Activated naive CD8-positive, alpha-beta T cell treated with anti-CD3 and anti-CD28 coated beads, Interleukin-2, amount 10 ng/mL, durations not matched to agents 7 days and 5 days (primary cell): Measurements from ENCODE around the gene METRN. TPM values are rescaled to one million over a fixed set of nuclear protein-coding genes. Genes with fewer than 3 reads are reported as not detected.

Source experiments
- ATAC-seq: fragments of 150-1000 bp; cut with Tn5 transposase; one replicate; pipeline ENCODE4 v1.10.0; 2021; ENCODE audit warnings: low read depth, moderate library complexity
- POLR2A ChIA-PET: fragments of 350-600 bp; sonication (Branson Sonifier 250); formaldehyde crosslinking; loops from one replicate; lab custom pipeline; 2021; ENCODE audit warnings: antibody characterized with exemption; lab: Charles Lee
- DNase-seq: peaks from one replicate; pipeline ENCODE4 v3.0.0; 2021
- H3K27ac Mint-ChIP-seq: one replicate; pipeline ENCODE4 v1.8.0; 2022; ENCODE audit warnings: mild to moderate bottlenecking, mixed read lengths
- H3K27me3 Mint-ChIP-seq: one replicate; pipeline ENCODE4 v1.8.0; 2022; ENCODE audit warnings: mild to moderate bottlenecking, moderate library complexity, mixed read lengths
- H3K36me3 Mint-ChIP-seq: one replicate; pipeline ENCODE4 v1.8.0; 2021; ENCODE audit warnings: mild to moderate bottlenecking, mixed read lengths
- H3K4me1 Mint-ChIP-seq: one replicate; pipeline ENCODE4 v1.8.0; 2021; ENCODE audit warnings: mixed read lengths
- H3K4me3 Mint-ChIP-seq: one replicate; pipeline ENCODE4 v1.8.0; 2022; ENCODE audit warnings: mild to moderate bottlenecking, moderate library complexity, mixed read lengths
- H3K9me3 Mint-ChIP-seq: one replicate; pipeline ENCODE4 v1.8.0; 2021; ENCODE audit warnings: mixed read lengths
- total RNA-seq, 2 experiments: library from RNA; stranded (reverse); gene quantifications; one replicate each; pipeline ENCODE4 v1.2.3, GENCODE V29; 2021

Gene METRN
- total RNA-seq, 2 experiments from 2014 or later: 10.0 to 12.4 TPM

- Mint-ChIP-seq H3K27me3 (no peaks in the 10 kb centered on the region), H3K9me3 (no peaks in the 10 kb centered on the region), H3K36me3 (no peaks in the 10 kb centered on the region), H3K4me1 (no peaks in the 10 kb centered on the region), H3K27ac (no peak overlapping the region), H3K4me3 (peak overlapping the region; percentile 40)
- DNase-seq (peak; percentile 77), ATAC-seq (peak; percentile 55)
- POLR2A ChIA-PET: interaction anchor here (1.0 to 2.3 kb wide), 4 partner anchors 9 to 15 kb away, joined by 3 to 13 read pairs (median 6); partner anchors contain the start of gene CIAO3
Measured at GRCh38 chr16:728131-728889, 13.4 kb downstream of the METRN start.

DNA sequence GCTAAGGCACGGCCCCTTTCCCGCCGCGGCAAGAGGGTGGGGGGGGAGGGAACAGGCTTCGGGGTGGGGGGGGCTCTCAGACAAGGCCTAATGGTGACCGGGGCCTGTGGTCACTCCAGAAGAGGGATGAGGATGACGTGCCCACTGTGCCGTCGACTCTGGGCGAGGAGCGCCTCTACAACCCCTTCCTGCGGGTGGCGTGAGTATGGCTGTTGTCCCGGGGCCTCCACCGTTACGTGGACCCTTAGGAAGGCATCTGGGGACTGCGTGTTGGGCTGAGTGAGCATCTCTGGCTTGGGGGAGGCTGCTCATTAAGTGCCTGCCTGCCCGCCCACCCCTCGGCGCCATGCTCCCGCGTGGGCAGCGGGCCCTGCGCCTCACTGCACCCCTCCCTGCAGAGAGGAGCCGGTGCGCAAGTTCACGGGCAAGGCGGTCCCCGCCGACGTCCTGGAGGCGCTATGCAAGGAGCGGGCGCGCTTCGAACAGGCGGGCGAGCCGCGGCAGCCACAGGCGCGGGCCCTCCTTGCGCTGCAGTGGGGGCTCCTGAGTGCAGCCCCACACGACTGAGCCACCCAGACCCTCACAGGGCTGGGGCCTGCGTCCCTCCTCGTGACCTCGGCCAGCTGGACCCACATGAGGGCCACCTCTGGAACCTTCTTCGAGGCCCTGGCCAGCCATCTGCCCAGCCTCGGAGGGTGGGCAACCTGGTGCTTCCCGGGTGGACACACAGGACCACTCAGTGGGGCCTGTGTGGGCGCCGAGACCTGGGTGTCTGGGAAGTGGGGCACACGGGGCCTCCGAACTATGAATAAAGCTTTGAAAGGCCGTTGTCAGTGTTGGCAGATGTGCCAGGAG lies 14.2 kb downstream of the METRN start:
- DNase-seq: peak; percentile 34
- H3K36me3 Mint-ChIP-seq: no peaks in the 10 kb centered on the region
- no peaks in the 10 kb centered on the region for H3K9me3 Mint-ChIP-seq
- no peak overlapping the region for H3K27ac Mint-ChIP-seq
- ATAC-seq: no peak
- H3K4me1 Mint-ChIP-seq: no peaks in the 10 kb centered on the region
- H3K27me3 Mint-ChIP-seq: no peaks in the 10 kb centered on the region
- H3K4me3 Mint-ChIP-seq: peak overlapping the region; percentile 40
- POLR2A ChIA-PET: interaction anchor here (1.1 to 1.5 kb wide), 4 partner anchors 8 to 13 kb away, joined by 5 to 7 read pairs (median 5); partner anchors contain the start of genes ANTKMT and CIAO3

- no peak for ATAC-seq
- Mint-ChIP-seq H3K4me1 (no peaks in the 10 kb centered on the region), H3K9me3 (no peaks in the 10 kb centered on the region), H3K4me3 (no peak overlapping the region), H3K27ac (no peak overlapping the region), H3K27me3 (no peaks in the 10 kb centered on the region), H3K36me3 (no peaks in the 10 kb centered on the region)
- POLR2A ChIA-PET: interaction anchor here (1.1 to 1.3 kb wide), 2 partner anchors 9 to 11 kb away, joined by 5 read pairs; partner anchors contain the start of genes ANTKMT and CIAO3
- DNase-seq: peak; percentile 41
Measured at GRCh38 chr16:729768-730665, 15.1 kb downstream of the METRN start.

GRCh38 chr16:730666-731509 lies 16.0 kb downstream of the METRN start:
- H3K27me3 Mint-ChIP-seq: no peaks in the 10 kb centered on the region
- peaks cover 2% of the 10 kb centered on the region for H3K4me1 Mint-ChIP-seq
- peaks cover 2% of the 10 kb centered on the region for H3K36me3 Mint-ChIP-seq
- H3K4me3 Mint-ChIP-seq: no peak overlapping the region
- POLR2A ChIA-PET: interaction anchor here (1.1 to 1.8 kb wide), 3 partner anchors 9 to 10 kb away, joined by 5 read pairs; partner anchors contain the start of genes ANTKMT and CIAO3
- DNase-seq (no peak), ATAC-seq (no peak)
- no peak overlapping the region for H3K27ac Mint-ChIP-seq
- no peaks in the 10 kb centered on the region for H3K9me3 Mint-ChIP-seq

GRCh38 chr16:732332-732731 lies 17.4 kb downstream of the METRN start:
- POLR2A ChIA-PET: interaction anchor here (1.8 kb wide), 1 partner anchor 11 kb away, joined by 5 read pairs; the partner anchor contains the start of gene ANTKMT
- Mint-ChIP-seq H3K4me3 (no peak overlapping the region), H3K27ac (no peak overlapping the region), H3K4me1 (peaks cover 2% of the 10 kb centered on the region), H3K27me3 (no peaks in the 10 kb centered on the region), H3K9me3 (no peaks in the 10 kb centered on the region), H3K36me3 (peaks cover 4% of the 10 kb centered on the region)
- no peak for DNase-seq
- ATAC-seq: no peak

GRCh38 chr16:732936-733335 lies 18.0 kb downstream of the METRN start:
- ATAC-seq: no peak
- Mint-ChIP-seq H3K36me3 (peaks cover 4% of the 10 kb centered on the region), H3K9me3 (no peaks in the 10 kb centered on the region), H3K27me3 (no peaks in the 10 kb centered on the region), H3K4me3 (no peak overlapping the region), H3K4me1 (peaks cover 4% of the 10 kb centered on the region), H3K27ac (no peak overlapping the region)
- POLR2A ChIA-PET: interaction anchor here (1.8 kb wide), 1 partner anchor 11 kb away, joined by 5 read pairs; the partner anchor contains the start of gene ANTKMT
- no peak for DNase-seq

DNA sequence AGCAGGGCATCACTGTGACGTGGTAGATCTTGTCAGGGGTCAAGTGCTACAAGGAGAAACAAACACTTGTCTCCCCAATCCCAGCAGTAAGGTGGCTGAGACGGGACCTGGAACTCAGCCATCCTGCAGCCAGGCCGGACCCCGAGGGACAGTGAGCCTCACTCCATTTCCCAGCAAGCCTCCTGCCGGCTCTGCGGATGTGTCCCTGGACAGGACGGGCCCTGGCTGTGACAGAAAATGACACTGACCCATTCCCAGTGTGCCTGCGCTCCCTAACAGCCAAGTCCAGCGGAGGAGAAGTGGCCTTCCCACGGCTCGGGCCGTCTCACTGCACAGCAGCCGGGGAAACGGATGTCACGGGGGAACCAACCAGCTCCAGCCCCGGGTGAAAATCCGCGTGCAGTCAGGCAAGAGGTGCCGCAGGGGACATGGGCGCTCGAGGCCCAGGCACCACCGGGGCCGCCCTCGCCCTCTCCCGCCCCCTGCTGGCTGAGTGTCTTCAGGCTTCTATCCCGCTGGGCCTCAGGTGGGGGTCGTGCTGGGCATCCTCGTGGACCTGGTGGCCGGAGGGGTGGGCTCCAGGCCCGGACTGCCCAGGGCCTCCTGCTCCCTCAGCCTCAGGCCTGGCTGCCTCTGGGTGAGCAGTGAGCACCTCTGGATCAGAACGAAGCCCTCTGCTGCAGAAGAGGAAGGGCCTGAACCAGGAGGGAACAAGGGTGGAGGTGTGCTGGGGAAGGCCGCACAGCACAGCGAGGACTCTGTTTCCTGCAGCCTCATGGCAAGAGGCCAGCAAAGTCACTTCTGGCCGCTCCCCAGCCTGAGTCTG lies 18.7 kb downstream of the METRN start:
- no peaks in the 10 kb centered on the region for H3K9me3 Mint-ChIP-seq
- no peaks in the 10 kb centered on the region for H3K27me3 Mint-ChIP-seq
- H3K27ac Mint-ChIP-seq: no peak overlapping the region
- no peak overlapping the region for H3K4me3 Mint-ChIP-seq
- H3K36me3 Mint-ChIP-seq: peaks cover 6% of the 10 kb centered on the region
- peaks cover 4% of the 10 kb centered on the region for H3K4me1 Mint-ChIP-seq
- DNase-seq (peak; percentile 67), ATAC-seq (no peak)
- POLR2A ChIA-PET: no interaction called here

GRCh38 chr16:734208-734980 lies 19.5 kb downstream of the METRN start:
- H3K27ac Mint-ChIP-seq: no peak overlapping the region
- no peaks in the 10 kb centered on the region for H3K9me3 Mint-ChIP-seq
- H3K4me1 Mint-ChIP-seq: peaks cover 6% of the 10 kb centered on the region
- DNase-seq: no peak
- no peak for ATAC-seq
- no peaks in the 10 kb centered on the region for H3K27me3 Mint-ChIP-seq
- peaks cover 6% of the 10 kb centered on the region for H3K36me3 Mint-ChIP-seq
- no peak overlapping the region for H3K4me3 Mint-ChIP-seq
- POLR2A ChIA-PET: no interaction called here

DNA sequence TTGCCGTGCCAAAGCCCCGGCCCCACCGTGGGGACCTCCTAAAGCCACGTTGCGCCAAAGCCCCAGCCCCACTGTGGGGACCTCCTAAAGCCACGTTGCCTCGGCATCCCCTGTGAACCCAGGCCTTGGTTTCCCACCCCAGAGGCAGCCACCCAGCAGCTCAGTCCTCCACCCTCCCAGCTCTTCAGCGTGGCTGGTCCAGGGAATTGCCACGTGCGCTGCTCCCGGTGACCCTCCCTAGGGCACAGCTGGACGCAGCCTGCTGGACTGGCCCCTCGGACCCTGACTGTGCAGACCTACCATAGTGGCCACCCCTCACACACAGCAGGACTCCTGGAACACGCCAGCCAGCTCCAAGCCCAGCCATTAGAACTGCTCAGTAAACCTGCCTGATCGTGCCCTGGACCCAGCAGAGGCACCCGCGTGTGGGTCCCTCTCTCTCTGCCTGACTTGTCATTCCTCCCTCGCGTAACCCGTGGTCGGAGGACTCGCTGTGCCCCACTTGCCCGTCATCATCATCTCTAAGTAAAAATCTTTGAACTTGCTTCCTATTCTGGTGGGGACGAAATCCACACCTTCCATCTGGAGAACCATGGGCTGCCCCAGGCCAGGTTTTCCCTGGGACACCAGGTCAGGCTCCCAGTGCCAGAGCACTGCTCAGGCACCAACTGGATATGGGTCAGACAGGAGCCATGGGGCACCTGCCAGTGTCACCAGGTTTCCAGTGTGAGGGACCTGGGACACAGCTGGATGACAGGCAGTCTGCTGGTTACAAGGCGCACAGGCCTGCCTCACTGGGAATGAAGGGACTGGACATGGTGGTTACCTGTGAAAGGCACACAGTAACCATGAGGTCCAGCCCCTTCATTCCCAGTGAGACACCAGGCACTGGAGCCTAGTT lies 20.3 kb downstream of the METRN start:
- Mint-ChIP-seq H3K27me3 (no peaks in the 10 kb centered on the region), H3K4me1 (peaks cover 8% of the 10 kb centered on the region), H3K27ac (no peak overlapping the region), H3K36me3 (peaks cover 6% of the 10 kb centered on the region), H3K9me3 (no peaks in the 10 kb centered on the region), H3K4me3 (no peak overlapping the region)
- no peak for ATAC-seq
- POLR2A ChIA-PET: no interaction called here
- no peak for DNase-seq

DNA sequence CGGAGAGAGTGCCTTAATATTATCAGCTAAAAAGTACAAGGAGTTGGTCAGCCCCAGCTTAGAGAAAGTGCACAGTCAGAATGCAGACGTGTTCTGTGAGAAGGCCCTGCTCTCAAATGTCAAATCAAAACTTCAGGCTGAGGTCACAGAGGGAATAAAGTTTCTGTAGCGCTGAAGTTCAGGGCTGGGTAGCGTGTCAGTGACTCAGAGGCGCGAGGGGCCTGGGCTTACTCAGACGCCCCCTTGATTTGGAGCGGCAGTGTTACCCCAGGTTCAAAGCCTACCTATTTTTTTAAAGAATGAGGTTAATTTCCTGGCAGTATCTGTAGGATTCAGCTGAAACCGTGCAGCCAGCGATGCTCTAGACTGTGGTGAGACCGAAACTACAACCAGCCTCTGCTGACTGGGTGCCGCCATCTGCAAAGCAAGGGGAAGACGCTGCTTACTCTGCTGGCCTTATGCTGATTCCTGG lies 21.1 kb downstream of the METRN start:
- H3K4me3 Mint-ChIP-seq: no peak overlapping the region
- ATAC-seq (no peak), DNase-seq (no peak)
- no peaks in the 10 kb centered on the region for H3K9me3 Mint-ChIP-seq
- H3K27ac Mint-ChIP-seq: no peak overlapping the region
- H3K36me3 Mint-ChIP-seq: peaks cover 6% of the 10 kb centered on the region
- H3K27me3 Mint-ChIP-seq: no peaks in the 10 kb centered on the region
- peaks cover 8% of the 10 kb centered on the region for H3K4me1 Mint-ChIP-seq
- POLR2A ChIA-PET: interaction anchor here (0.7 kb wide), 1 partner anchor 13 kb away, joined by 4 read pairs; no protein-coding TSS in a partner anchor
